Muscle of leg (tissue), 11 donors: ENCODE measurements around the gene COBL. TPM values are rescaled to one million over a fixed set of nuclear protein-coding genes. Genes with fewer than 3 reads are reported as not detected.
A peak's percentile ranks its signal among the peaks of the same experiment; 100 is the strongest.

ENCODE experiments used
- DNase-seq: peaks from one replicate; pipeline ENCODE4 v3.0.0; 2013
- H3K27ac ChIP-seq: one replicate; pipeline ENCODE4 v1.5.1; 2013; ENCODE audit warnings: mild to moderate bottlenecking, low read length, control low read depth
- H3K27me3 ChIP-seq: one replicate; pipeline ENCODE4 v1.6.1; 2013; ENCODE audit warnings: low read length; ENCODE audit not compliant: control insufficient read depth, insufficient read depth
- H3K36me3 ChIP-seq: one replicate; pipeline ENCODE4 v1.6.1; 2013; ENCODE audit warnings: low read length; ENCODE audit not compliant: control insufficient read depth, insufficient read depth
- H3K4me1 ChIP-seq: one replicate; pipeline ENCODE4 v1.6.1; 2013; ENCODE audit warnings: low read length; ENCODE audit not compliant: control insufficient read depth, insufficient read depth
- H3K4me3 ChIP-seq: one replicate; pipeline ENCODE4 v1.5.1; 2013; ENCODE audit warnings: low read length, control low read depth
- H3K9me3 ChIP-seq: replicated peaks from 2 replicates; pipeline ENCODE4 v1.6.1; 2013; ENCODE audit warnings: low read depth, low read length; ENCODE audit not compliant: control insufficient read depth
- WGBS: methylation state at CpG from one replicate; pipeline ENCODE4 v1.1.5; 2013; ENCODE audit warnings: missing lambda C conversion rate; ENCODE audit not compliant: insufficient coverage; 5-methylcytosine and 5-hydroxymethylcytosine counted together
- polyA plus RNA-seq, 8 donors: library from polyadenylated mRNA; unstranded; fragments of 120-200 nt; gene quantifications; one replicate each; pipeline versions ENCODE4 v1.2.1 to v1.2.3, GENCODE V29; 2013; ENCODE audit warnings: inconsistent platforms in 1 of 8, low replicate concordance in 1 of 8; ENCODE audit not compliant: insufficient read length in 8 of 8, insufficient read depth in 1 of 8
- total RNA-seq: library from RNA; stranded (reverse); fragments of 120-200 nt; gene quantifications from one replicate; pipeline ENCODE4 v1.2.4, GENCODE V29; 2013

COBL gene
- total and polyA plus RNA-seq, 9 donors: 60.6 to 122 (median 94.2) TPM

- H3K9me3 ChIP-seq: peaks cover 3% of the 10 kb centered on the region
- WGBS: 84% methylated on average over 5 of the region's 6 CpGs
- H3K4me1 ChIP-seq: peaks cover 47% of the 10 kb centered on the region
- no peak overlapping the region for H3K4me3 ChIP-seq
- no peak for DNase-seq
- no peaks in the 10 kb centered on the region for H3K36me3 ChIP-seq
- peak overlapping the region; percentile 92 for H3K27ac ChIP-seq
- H3K27me3 ChIP-seq: peaks cover 2% of the 10 kb centered on the region
Observed at GRCh38 chr7:51279391-51280023, 37.1 kb downstream of the COBL start.

- H3K4me1 ChIP-seq: peaks cover 47% of the 10 kb centered on the region
- no peaks in the 10 kb centered on the region for H3K9me3 ChIP-seq
- H3K36me3 ChIP-seq: no peaks in the 10 kb centered on the region
- 60% methylated on average over 1 of the region's 6 CpGs for WGBS
- peak overlapping the region; percentile 92 for H3K27ac ChIP-seq
- H3K4me3 ChIP-seq: no peak overlapping the region
- DNase-seq: peak; percentile 83
- peaks cover 2% of the 10 kb centered on the region for H3K27me3 ChIP-seq
Observed at GRCh38 chr7:51278797-51279196, 37.8 kb downstream of the COBL start.

- Histone ChIP-seq H3K27me3 (peaks cover 2% of the 10 kb centered on the region), H3K9me3 (no peaks in the 10 kb centered on the region), H3K4me1 (peaks cover 47% of the 10 kb centered on the region), H3K4me3 (no peak overlapping the region), H3K27ac (peak overlapping the region; percentile 92), H3K36me3 (no peaks in the 10 kb centered on the region)
- WGBS: 67% methylated on average over 4 of the region's 5 CpGs
- no peak for DNase-seq
Observed at GRCh38 chr7:51276967-51277366, 39.6 kb downstream of the COBL start.

GRCh38 chr7:51276091-51276605 lies 40.5 kb downstream of the COBL start:
- Histone ChIP-seq H3K9me3 (no peaks in the 10 kb centered on the region), H3K4me3 (no peak overlapping the region), H3K36me3 (no peaks in the 10 kb centered on the region), H3K4me1 (peaks cover 47% of the 10 kb centered on the region), H3K27ac (peak overlapping the region; percentile 92), H3K27me3 (peaks cover 2% of the 10 kb centered on the region)
- WGBS: 83% methylated on average over 5 of the region's 7 CpGs
- DNase-seq: no peak

- Histone ChIP-seq H3K27me3 (peaks cover 2% of the 10 kb centered on the region), H3K27ac (peak overlapping the region; percentile 44), H3K4me1 (peaks cover 45% of the 10 kb centered on the region), H3K4me3 (no peak overlapping the region), H3K36me3 (no peaks in the 10 kb centered on the region), H3K9me3 (no peaks in the 10 kb centered on the region)
- DNase-seq: no peak
- 65% methylated on average over 4 of the region's 9 CpGs for WGBS
Observed at GRCh38 chr7:51275532-51275931, 41.1 kb downstream of the COBL start.

- no peak overlapping the region for H3K27ac ChIP-seq
- WGBS: 93% methylated on average over 3 of the region's 7 CpGs
Observed at GRCh38 chr7:51274955-51275354, 41.7 kb downstream of the COBL start.

GRCh38 chr7:51274001-51274400 lies 42.6 kb downstream of the COBL start:
- no peaks in the 10 kb centered on the region for H3K36me3 ChIP-seq
- no peak overlapping the region for H3K4me3 ChIP-seq
- WGBS: 71% methylated on average over 9 of the region's 10 CpGs
- DNase-seq: no peak
- no peaks in the 10 kb centered on the region for H3K9me3 ChIP-seq
- peaks cover 2% of the 10 kb centered on the region for H3K27me3 ChIP-seq
- H3K27ac ChIP-seq: no peak overlapping the region
- H3K4me1 ChIP-seq: peaks cover 34% of the 10 kb centered on the region

More at GRCh38 chr7:51274955-51275354, 41.7 kb downstream of the COBL start:
- Histone ChIP-seq H3K27me3 (peaks cover 2% of the 10 kb centered on the region), H3K4me1 (peaks cover 39% of the 10 kb centered on the region), H3K4me3 (no peak overlapping the region), H3K36me3 (no peaks in the 10 kb centered on the region), H3K9me3 (no peaks in the 10 kb centered on the region)
- DNase-seq: no peak

GRCh38 chr7:51273360-51273759 lies 43.2 kb downstream of the COBL start:
- no peak overlapping the region for H3K27ac ChIP-seq

GRCh38 chr7:51270965-51271364 lies 45.6 kb downstream of the COBL start:
- Histone ChIP-seq H3K27ac (no peak overlapping the region), H3K4me1 (peaks cover 11% of the 10 kb centered on the region), H3K36me3 (no peaks in the 10 kb centered on the region), H3K9me3 (no peaks in the 10 kb centered on the region), H3K4me3 (no peak overlapping the region), H3K27me3 (no peaks in the 10 kb centered on the region)
- no peak for DNase-seq
- WGBS: 75% methylated on average over 5 of the region's 5 CpGs

More at GRCh38 chr7:51273360-51273759, 43.2 kb downstream of the COBL start:
- no peak overlapping the region for H3K4me3 ChIP-seq
- peaks cover 31% of the 10 kb centered on the region for H3K4me1 ChIP-seq
- DNase-seq: no peak
- WGBS: 100% methylated on average over 1 of the region's 1 CpG
- no peaks in the 10 kb centered on the region for H3K9me3 ChIP-seq
- H3K27me3 ChIP-seq: no peaks in the 10 kb centered on the region
- H3K36me3 ChIP-seq: no peaks in the 10 kb centered on the region

GRCh38 chr7:51269911-51270310 lies 46.7 kb downstream of the COBL start:
- Histone ChIP-seq H3K4me3 (no peak overlapping the region), H3K4me1 (peaks cover 6% of the 10 kb centered on the region), H3K27me3 (no peaks in the 10 kb centered on the region), H3K27ac (no peak overlapping the region), H3K9me3 (no peaks in the 10 kb centered on the region), H3K36me3 (no peaks in the 10 kb centered on the region)
- no peak for DNase-seq
- WGBS: 80% methylated on average over 2 of the region's 5 CpGs
